ENCODE results near the gene ZAR1L. TPM values are rescaled to one million over a fixed set of nuclear protein-coding genes. Genes with fewer than 3 reads are reported as not detected.

Gene ZAR1L
- total and polyA plus RNA-seq, 9 of the 15 experiments (the other 6 are each of a cell fraction or from before 2014, with no cell fraction given) = not detected

GRCh38 chr13:32315238-32316027 lies at the start of gene ZAR1L, which contains the start of gene BRCA2 (continued):
- TF ChIP-seq NR4A1 (CRISPR knock-in tag; IDR thresholded peaks at IDR 0.05) = no peak
- no peak for TF ChIP-seq NR4A1 (tag; IDR thresholded peaks at IDR 0.05)
- peak; percentile 95 for TF ChIP-seq SAP30 (IDR thresholded peaks at IDR 0.05; ENCODE audit: borderline replicate concordance, insufficient read depth, low read depth, low read length, poor library complexity, severe bottlenecking)
- peak; percentile 81 for TF ChIP-seq L3MBTL2 (IDR thresholded peaks at IDR 0.05)
- TF ChIP-seq HES1 (IDR thresholded peaks at IDR 0.05; ENCODE audit: low read depth) = no peak
- TF ChIP-seq ZMIZ1 (IDR thresholded peaks at IDR 0.05; ENCODE audit: low read depth in 2 of 2, low read length in 2 of 2) = 0 out of 4 replicates have a peak, but pooled peaks of 1 of the 2 experiments have one; percentile 37
- TF ChIP-seq RNF219 (CRISPR knock-in tag; IDR thresholded peaks at IDR 0.05) = no peak
- TF ChIP-seq HMG20B (CRISPR knock-in tag; IDR thresholded peaks at IDR 0.05) = no peak
- TF ChIP-seq MECOM (CRISPR knock-in tag; IDR thresholded peaks at IDR 0.05) = no peak
- TF ChIP-seq HDAC1 (IDR thresholded peaks at IDR 0.05) = peak in 1 of 2 experiments; percentile 90; a peak in 2 of 4 replicates
- TF ChIP-seq CREB1 (IDR thresholded peaks at IDR 0.05) = peak; percentile 82
- peak; percentile 90 for TF ChIP-seq CREB1 (CRISPR knock-in tag; IDR thresholded peaks at IDR 0.05)
- TF ChIP-seq RBM22 (IDR thresholded peaks at IDR 0.05; ENCODE audit: low read depth, low read length, poor library complexity, severe bottlenecking) = no peak
- peak; percentile 72 for TF ChIP-seq EP400 (IDR thresholded peaks at IDR 0.05)
- no peak for TF ChIP-seq SMAD1 (IDR thresholded peaks at IDR 0.05; ENCODE audit: low read depth, low read length, partially characterized antibody)
- TF ChIP-seq RB1 (IDR thresholded peaks at IDR 0.05; ENCODE audit: low read depth) = peak; percentile 25; the same call in 1 of the 2 replicates
- TF ChIP-seq BHLHE40 (IDR thresholded peaks at IDR 0.05; ENCODE audit: low read length) = peak; percentile 88
- no peak; a peak in 1 of 4 replicates for TF ChIP-seq SRF (CRISPR knock-in tag; IDR thresholded peaks at IDR 0.05)
- no peak for TF ChIP-seq MEIS2 (IDR thresholded peaks at IDR 0.05; ENCODE audit: partially characterized antibody)
- TF ChIP-seq ZBTB5 (IDR thresholded peaks at IDR 0.05) = peak; percentile 89

Measured in K562 (cell line).